ENCODE data around the gene IKBIP.
"Not testable (repeated sequence)": the region's sequence is repeated elsewhere in the genome, so short reads cannot be mapped to it uniquely, and the experiment has no call there.

Gene IKBIP

DNA sequence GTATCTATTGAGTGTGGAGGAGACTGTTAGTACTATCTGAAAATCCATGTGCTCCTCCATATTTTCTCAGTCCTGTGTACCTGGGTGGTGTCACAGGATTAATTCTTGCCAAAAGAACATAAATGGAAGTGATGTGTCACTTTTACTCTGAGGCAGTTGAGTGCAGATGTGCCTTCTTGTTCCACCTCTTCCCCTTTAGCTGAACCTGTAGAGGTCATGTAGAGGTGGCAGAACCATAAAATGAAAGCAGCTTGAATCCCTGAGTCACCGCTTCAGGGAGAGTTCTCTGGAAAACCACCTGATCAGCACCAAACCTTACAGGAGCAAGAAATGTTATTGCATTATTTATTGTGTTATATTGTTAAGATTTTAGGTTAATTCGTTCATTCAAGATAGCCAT lies 65.8 kb downstream of the IKBIP start:
- TF ChIP-seq EZH2phosphoT487 (conservative IDR thresholded peaks at IDR 0.05; ENCODE audit: low read length) (no peak), CTCF (IDR thresholded peaks at IDR 0.05; ENCODE audit: insufficient read depth, low read length, poor library complexity, severe bottlenecking) (no peak)
- Histone ChIP-seq H3K9me3 (ENCODE audit: insufficient read depth, low read length) (no peaks in the 10 kb centered on the region), H3K79me2 (ENCODE audit: insufficient read depth, low read length) (no peaks in the 10 kb centered on the region), H2AFZ (ENCODE audit: low read depth, low read length, severe bottlenecking) (no peak overlapping the region), H3K9ac (ENCODE audit: low read length) (no peak overlapping the region), H3K27ac (ENCODE audit: low read depth, low read length) (no peak overlapping the region), H3K4me3 (ENCODE audit: insufficient read depth, low read length, poor library complexity, severe bottlenecking) (no peak overlapping the region), H4K20me1 (ENCODE audit: low read depth, low read length) (no peaks in the 10 kb centered on the region), H3K4me2 (ENCODE audit: low read depth, low read length, poor library complexity, severe bottlenecking) (no peak overlapping the region), H3K36me3 (ENCODE audit: low read length) (no peaks in the 10 kb centered on the region), H3K9me2 (replicated peaks; ENCODE audit: insufficient read depth, low read length) (no peaks in the 10 kb centered on the region), H3F3A (ENCODE audit: insufficient read depth) (no peaks in the 10 kb centered on the region), H3K27me3 (ENCODE audit: low read length) (no peaks in the 10 kb centered on the region)

DNA sequence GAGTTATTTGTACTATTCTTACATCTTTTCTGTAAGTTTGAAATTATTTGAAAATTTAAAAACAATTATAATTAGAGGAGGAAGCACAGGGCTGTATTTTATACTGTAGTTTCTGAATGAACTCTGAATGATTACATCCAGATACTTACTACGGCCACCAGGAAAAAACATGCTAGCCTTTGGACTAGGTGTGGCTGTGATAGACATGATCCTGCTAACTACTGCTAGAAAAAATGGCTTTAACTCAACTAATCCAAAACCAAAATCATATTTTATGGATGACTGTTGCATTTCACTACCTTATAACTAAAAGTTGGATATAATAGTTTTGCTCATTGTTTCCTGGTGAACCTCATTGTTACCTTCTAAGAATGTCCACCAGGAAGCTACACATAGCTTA lies 66.2 kb downstream of the IKBIP start:
- no peaks in the 10 kb centered on the region for H3K36me3 ChIP-seq (ENCODE audit: low read length)
- no peak overlapping the region for H3K4me3 ChIP-seq (ENCODE audit: insufficient read depth, low read length, poor library complexity, severe bottlenecking)
- no peaks in the 10 kb centered on the region for H3F3A ChIP-seq (ENCODE audit: insufficient read depth)
- H4K20me1 ChIP-seq (ENCODE audit: low read depth, low read length) = no peaks in the 10 kb centered on the region
- H3K4me2 ChIP-seq (ENCODE audit: low read depth, low read length, poor library complexity, severe bottlenecking) = no peak overlapping the region
- no peaks in the 10 kb centered on the region for H3K9me2 ChIP-seq (replicated peaks; ENCODE audit: insufficient read depth, low read length)
- H3K27ac ChIP-seq (ENCODE audit: low read depth, low read length) = no peak overlapping the region
- TF ChIP-seq EZH2phosphoT487 (conservative IDR thresholded peaks at IDR 0.05; ENCODE audit: low read length) (no peak), CTCF (IDR thresholded peaks at IDR 0.05; ENCODE audit: insufficient read depth, low read length, poor library complexity, severe bottlenecking) (no peak)
- H3K9ac ChIP-seq (ENCODE audit: low read length) = no peak overlapping the region
- H3K27me3 ChIP-seq (ENCODE audit: low read length) = no peaks in the 10 kb centered on the region
- H3K79me2 ChIP-seq (ENCODE audit: insufficient read depth, low read length) = no peaks in the 10 kb centered on the region
- H3K9me3 ChIP-seq (ENCODE audit: insufficient read depth, low read length) = no peaks in the 10 kb centered on the region
- no peak overlapping the region for H2AFZ ChIP-seq (ENCODE audit: low read depth, low read length, severe bottlenecking)

DNA sequence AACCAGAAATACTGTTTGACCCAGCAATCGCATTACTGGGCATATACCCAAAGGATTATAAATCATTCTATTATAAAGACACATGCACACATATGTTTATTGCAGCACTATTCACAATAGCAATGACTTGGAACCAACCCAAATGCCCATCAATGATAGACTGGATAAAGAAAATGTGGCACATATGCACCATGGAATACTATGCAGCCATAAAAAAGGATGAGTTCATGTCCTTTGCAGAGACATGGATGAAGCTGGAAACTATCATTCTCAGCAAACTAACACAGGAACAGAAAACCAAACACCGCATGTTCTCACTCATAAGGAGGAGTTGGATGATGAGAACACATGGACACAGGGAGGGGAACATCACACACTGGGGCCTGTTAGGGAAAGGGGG lies 67.8 kb downstream of the IKBIP start:
- not testable (repeated sequence) for H2AFZ ChIP-seq (ENCODE audit: low read depth, low read length, severe bottlenecking); H3K9me3 ChIP-seq (ENCODE audit: insufficient read depth, low read length); H3K4me3 ChIP-seq (ENCODE audit: insufficient read depth, low read length, poor library complexity, severe bottlenecking); H3K9me2 ChIP-seq (replicated peaks; ENCODE audit: insufficient read depth, low read length); H3F3A ChIP-seq (ENCODE audit: insufficient read depth); H3K79me2 ChIP-seq (ENCODE audit: insufficient read depth, low read length); H3K4me2 ChIP-seq (ENCODE audit: low read depth, low read length, poor library complexity, severe bottlenecking); H3K36me3 ChIP-seq (ENCODE audit: low read length); H3K27me3 ChIP-seq (ENCODE audit: low read length); H4K20me1 ChIP-seq (ENCODE audit: low read depth, low read length); H3K9ac ChIP-seq (ENCODE audit: low read length); H3K27ac ChIP-seq (ENCODE audit: low read depth, low read length)

DNA sequence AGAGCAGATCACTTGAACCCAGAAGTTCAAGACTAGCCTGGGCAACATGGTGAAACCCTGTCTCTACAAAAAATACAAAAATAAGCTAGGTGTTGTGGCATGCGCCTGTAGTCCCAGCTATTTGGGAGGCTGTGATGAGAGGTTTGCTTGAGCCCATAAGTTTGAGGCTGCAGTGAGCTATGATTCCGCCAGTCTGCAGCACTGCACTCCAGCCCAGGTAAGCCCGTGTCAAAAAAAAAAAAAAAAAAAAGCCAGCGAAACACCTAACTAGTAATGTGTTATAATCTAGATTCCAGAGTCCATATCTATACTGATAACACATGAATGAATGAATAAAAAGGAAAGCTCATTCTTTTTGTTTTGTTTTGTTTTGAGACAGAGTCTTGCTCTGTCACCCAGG lies 69.6 kb downstream of the IKBIP start:
- no peak overlapping the region for H3K27ac ChIP-seq (ENCODE audit: low read depth, low read length)
- H3K4me3 ChIP-seq (ENCODE audit: insufficient read depth, low read length, poor library complexity, severe bottlenecking) = no peak overlapping the region
- no peaks in the 10 kb centered on the region for H3F3A ChIP-seq (ENCODE audit: insufficient read depth)
- H3K9ac ChIP-seq (ENCODE audit: low read length) = no peak overlapping the region
- H3K27me3 ChIP-seq (ENCODE audit: low read length) = no peaks in the 10 kb centered on the region
- H3K9me2 ChIP-seq (replicated peaks; ENCODE audit: insufficient read depth, low read length) = no peaks in the 10 kb centered on the region
- no peaks in the 10 kb centered on the region for H4K20me1 ChIP-seq (ENCODE audit: low read depth, low read length)
- TF ChIP-seq CTCF (IDR thresholded peaks at IDR 0.05; ENCODE audit: insufficient read depth, low read length, poor library complexity, severe bottlenecking) = no peak
- TF ChIP-seq EZH2phosphoT487 (conservative IDR thresholded peaks at IDR 0.05; ENCODE audit: low read length) = no peak
- no peaks in the 10 kb centered on the region for H3K9me3 ChIP-seq (ENCODE audit: insufficient read depth, low read length)
- no peaks in the 10 kb centered on the region for H3K79me2 ChIP-seq (ENCODE audit: insufficient read depth, low read length)
- H3K4me2 ChIP-seq (ENCODE audit: low read depth, low read length, poor library complexity, severe bottlenecking) = no peak overlapping the region
- H2AFZ ChIP-seq (ENCODE audit: low read depth, low read length, severe bottlenecking) = no peak overlapping the region
- H3K36me3 ChIP-seq (ENCODE audit: low read length) = no peaks in the 10 kb centered on the region
